Measurements from ENCODE around the gene CORO2B.

DNA sequence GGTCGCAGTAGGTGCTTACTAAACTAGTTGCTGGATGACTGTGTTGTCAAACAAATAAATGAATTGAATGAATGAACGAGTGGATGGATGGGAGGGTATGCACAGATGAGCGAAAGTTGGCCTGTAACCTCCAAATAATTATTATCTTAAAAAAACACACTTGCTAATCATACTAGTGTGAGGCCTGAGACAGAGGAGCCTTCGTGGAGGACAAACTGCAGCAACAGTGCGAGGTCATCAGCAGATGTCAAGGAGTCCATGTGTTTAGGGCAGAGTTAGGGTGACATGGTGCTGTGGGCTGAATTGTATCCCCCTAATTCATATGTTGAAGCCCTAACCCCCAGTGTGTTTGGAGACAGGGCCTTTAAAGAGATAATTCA lies 24.4 kb downstream of the CORO2B start:
- no peak for TF ChIP-seq TAF1 (IDR thresholded peaks at IDR 0.05; ENCODE audit: low read depth)
- TF ChIP-seq, protein P1, sequence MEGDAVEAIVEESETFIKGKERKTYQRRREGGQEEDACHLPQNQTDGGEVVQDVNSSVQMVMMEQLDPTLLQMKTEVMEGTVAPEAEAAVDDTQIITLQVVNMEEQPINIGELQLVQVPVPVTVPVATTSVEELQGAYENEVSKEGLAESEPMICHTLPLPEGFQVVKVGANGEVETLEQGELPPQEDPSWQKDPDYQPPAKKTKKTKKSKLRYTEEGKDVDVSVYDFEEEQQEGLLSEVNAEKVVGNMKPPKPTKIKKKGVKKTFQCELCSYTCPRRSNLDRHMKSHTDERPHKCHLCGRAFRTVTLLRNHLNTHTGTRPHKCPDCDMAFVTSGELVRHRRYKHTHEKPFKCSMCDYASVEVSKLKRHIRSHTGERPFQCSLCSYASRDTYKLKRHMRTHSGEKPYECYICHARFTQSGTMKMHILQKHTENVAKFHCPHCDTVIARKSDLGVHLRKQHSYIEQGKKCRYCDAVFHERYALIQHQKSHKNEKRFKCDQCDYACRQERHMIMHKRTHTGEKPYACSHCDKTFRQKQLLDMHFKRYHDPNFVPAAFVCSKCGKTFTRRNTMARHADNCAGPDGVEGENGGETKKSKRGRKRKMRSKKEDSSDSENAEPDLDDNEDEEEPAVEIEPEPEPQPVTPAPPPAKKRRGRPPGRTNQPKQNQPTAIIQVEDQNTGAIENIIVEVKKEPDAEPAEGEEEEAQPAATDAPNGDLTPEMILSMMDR (IDR thresholded peaks at IDR 0.05; ENCODE audit: poor library complexity, severe bottlenecking), result no peak
- TF ChIP-seq POLR2AphosphoS5 (IDR thresholded peaks at IDR 0.05), result no peak
- no peak for TF ChIP-seq EP300 (conservative IDR thresholded peaks at IDR 0.05; ENCODE audit: poor library complexity, severe bottlenecking)
- TF ChIP-seq MXI1 (conservative IDR thresholded peaks at IDR 0.05; ENCODE audit: poor library complexity, severe bottlenecking), result no peak
- no peak for TF ChIP-seq RAD21 (conservative IDR thresholded peaks at IDR 0.05)
- TF ChIP-seq, protein P2, sequence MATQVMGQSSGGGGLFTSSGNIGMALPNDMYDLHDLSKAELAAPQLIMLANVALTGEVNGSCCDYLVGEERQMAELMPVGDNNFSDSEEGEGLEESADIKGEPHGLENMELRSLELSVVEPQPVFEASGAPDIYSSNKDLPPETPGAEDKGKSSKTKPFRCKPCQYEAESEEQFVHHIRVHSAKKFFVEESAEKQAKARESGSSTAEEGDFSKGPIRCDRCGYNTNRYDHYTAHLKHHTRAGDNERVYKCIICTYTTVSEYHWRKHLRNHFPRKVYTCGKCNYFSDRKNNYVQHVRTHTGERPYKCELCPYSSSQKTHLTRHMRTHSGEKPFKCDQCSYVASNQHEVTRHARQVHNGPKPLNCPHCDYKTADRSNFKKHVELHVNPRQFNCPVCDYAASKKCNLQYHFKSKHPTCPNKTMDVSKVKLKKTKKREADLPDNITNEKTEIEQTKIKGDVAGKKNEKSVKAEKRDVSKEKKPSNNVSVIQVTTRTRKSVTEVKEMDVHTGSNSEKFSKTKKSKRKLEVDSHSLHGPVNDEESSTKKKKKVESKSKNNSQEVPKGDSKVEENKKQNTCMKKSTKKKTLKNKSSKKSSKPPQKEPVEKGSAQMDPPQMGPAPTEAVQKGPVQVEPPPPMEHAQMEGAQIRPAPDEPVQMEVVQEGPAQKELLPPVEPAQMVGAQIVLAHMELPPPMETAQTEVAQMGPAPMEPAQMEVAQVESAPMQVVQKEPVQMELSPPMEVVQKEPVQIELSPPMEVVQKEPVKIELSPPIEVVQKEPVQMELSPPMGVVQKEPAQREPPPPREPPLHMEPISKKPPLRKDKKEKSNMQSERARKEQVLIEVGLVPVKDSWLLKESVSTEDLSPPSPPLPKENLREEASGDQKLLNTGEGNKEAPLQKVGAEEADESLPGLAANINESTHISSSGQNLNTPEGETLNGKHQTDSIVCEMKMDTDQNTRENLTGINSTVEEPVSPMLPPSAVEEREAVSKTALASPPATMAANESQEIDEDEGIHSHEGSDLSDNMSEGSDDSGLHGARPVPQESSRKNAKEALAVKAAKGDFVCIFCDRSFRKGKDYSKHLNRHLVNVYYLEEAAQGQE (IDR thresholded peaks at IDR 0.05; ENCODE audit: borderline replicate concordance), result no peak

Data from neural cell (in vitro differentiated cells).